CD1c-positive myeloid dendritic cell (primary cell): ENCODE results near the gene HOXD3.

ENCODE experiments used
- DNase-seq: peaks from one replicate; pipeline ENCODE4 v3.0.0-alpha.2; 2016; ENCODE audit errors: extremely low spot score

HOXD3 gene

DNA sequence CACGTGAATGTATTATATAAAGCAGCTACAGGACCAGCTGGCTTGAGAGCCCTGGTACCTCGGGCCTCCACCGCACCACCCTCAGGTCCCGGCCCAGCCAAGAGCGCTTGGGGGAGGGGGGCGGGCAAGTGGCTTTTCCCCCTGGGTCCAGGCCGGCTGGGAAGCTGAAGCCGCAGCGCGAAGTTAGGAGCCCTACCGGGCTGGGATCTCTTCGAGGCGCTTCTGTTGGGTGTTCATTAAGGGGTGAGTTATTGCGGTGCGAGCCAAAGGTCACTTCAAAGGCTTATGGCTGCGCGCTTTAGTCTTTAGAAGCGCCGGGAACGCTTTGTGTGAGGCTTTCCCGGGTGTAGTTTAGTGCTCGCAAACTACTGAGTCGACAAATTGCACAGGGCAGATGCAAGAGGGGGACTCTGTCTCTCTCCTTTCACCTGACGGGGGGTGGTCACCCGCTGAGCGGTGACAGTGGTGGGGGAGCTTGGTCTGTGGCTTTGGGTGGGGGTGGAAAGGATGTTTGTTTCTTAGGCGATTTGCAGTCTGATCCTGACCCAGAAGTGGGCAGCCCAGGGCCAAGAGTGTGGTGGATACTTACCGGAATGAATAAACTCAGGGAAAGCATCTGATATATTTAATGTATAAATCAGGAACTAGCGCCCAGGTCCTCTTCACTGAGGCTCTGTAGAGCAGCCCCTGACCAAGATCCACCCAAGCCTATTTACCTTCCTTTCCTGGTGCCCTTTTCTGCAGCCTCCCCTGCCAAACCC lies 6.0 kb downstream of the HOXD3 start:
- DNase-seq, result no peak

DNA sequence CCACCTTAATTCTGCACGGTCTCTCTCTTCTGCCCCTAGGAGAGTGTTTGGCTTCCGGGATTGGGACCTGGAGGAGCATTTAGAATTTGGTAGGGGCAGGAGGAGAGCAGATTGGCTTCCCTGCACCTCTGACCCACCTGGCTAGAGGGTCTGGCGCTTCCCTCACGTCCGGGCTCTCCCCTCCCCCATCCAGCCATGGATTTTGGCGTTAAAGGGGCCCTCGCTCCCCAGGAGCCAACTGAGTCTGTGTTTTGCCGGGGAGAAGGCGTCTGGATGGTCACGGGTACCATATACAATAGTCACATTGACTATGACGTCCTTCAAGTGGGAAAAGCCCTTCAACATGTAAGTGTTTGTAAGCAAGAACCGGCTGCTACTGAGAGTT lies 6.6 kb downstream of the HOXD3 start:
- no peak for DNase-seq

- no peak for DNase-seq
These were observed 7.1 kb downstream of the HOXD3 start for GRCh38 chr2:176164201-176164600.

DNA sequence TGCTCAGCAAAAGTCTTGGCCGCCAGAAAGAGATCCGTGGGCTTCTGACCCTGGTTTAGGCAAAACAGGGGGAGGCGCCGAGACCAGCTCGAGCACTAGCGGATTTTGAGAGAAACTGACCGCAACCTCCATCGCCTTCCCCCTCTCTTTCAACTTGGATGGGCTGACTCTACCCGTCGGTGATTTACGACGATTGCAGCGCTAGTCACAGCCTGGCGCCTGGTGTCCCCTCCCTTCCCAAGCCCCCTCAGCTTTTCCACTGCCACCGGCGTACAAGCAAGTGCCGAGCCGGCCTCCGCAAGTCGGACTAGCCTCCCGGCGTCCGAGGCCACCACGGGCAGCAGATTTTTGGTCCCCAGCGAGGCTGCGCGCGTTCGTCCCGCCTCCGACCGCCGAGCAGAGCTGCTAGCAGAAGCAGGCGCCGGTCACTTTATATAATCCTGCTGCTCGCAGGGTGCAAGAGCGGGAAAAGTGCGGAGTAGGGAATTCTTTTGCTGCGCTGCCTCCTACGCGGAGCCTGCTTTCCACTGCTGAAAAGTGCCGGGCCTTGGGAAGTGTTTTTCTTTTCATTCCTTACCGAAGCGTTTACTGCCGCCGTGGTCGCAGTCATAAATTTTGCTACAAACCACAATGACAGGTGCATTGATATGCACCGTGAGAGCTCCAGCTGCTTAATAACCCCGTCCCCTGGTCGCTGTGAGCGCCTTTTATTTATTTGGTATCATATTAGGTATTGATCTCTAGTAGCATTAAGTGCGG lies 7.7 kb downstream of the HOXD3 start:
- no peak for DNase-seq

DNA sequence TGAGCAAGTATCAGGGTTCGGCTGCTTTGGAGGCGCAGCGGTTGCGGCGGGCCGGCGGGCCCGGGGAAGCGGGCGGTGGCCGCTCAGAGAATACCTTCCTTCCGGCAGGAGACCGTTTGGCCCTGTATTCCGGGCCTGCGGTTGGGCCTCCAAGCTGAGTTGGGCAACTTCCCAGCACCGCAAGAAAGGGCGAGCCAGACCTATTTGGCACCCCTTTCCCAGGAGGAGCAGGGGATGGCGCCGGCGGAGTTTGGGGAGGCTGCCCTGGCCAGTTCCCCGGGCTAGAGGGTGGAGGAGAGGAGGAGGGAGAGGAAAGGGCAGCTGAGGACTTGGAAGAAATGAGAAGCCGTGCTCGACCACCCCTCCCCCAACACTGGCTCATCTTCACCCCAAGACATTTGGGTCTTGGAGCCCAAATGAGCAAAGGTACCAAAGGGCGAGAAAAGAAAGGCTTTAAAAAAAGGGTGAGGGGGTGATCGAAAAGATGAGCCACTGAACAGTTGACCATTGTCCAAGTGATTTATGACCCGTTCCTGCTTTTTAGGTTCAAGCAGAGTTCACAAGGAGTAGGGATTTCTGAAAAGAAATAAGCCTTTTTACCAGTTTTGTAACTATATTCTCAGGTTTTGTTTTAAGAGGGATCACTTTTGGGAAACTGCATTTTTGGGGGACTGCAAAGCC lies 8.4 kb downstream of the HOXD3 start:
- no peak for DNase-seq

GRCh38 chr2:176166272-176166671 lies 9.2 kb downstream of the HOXD3 start:
- no peak for DNase-seq

DNA sequence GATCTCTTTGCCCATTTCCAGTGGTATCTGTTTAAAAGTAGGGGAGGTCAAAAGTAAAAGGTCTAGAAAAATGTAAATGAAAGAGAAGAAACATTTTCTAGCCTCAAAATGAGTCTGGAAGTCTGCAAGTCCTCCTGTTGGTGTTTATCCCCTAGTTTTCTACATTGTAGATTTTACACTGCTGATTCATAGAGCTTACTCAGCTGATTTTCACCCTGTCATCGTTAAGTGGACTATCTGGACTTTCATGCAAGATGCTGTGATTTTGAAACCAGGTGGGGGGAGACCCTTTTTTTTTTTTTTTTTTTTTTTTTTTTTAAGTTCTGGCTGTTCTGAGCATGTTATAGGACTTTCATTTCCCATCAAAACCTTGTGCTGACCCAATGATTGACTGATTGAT lies 10.3 kb downstream of the HOXD3 start:
- DNase-seq, result no peak

DNA sequence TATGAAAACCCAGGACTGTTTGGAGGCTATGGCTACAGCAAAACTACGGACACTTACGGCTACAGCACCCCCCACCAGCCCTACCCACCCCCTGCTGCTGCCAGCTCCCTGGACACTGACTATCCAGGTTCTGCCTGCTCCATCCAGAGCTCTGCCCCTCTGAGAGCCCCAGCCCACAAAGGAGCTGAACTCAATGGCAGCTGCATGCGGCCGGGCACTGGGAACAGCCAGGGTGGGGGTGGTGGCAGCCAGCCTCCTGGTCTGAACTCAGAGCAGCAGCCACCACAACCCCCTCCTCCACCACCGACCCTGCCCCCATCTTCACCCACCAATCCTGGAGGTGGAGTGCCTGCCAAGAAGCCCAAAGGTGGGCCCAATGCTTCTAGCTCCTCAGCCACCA lies 12.1 kb downstream of the HOXD3 start:
- no peak for DNase-seq

DNA sequence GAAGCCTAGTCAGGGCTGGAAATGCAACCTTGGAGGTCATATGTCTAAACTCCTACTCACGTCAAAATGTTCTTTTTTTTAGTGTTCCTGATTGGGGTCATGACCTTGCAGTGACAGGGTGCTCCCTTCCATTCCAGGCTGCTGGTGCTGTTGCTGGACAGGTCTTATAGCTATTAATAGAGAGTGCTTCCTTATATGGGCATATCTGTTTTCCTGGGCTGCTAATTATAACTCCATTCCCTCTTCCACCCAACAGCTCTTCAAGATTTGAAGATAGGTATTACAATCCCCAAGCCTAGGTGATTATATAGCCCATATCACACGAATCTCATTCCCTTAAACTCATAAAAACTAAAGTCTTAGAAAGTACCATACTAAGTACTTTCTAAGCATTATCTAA lies 12.6 kb downstream of the HOXD3 start:
- DNase-seq, result no peak

- DNase-seq, result no peak
These were observed 13.6 kb downstream of the HOXD3 start for GRCh38 chr2:176170602-176171305.

GRCh38 chr2:176171351-176172006 lies 14.4 kb downstream of the HOXD3 start:
- no peak for DNase-seq

- DNase-seq, result no peak
These were observed 15.1 kb downstream of the HOXD3 start for GRCh38 chr2:176172007-176172894.

DNA sequence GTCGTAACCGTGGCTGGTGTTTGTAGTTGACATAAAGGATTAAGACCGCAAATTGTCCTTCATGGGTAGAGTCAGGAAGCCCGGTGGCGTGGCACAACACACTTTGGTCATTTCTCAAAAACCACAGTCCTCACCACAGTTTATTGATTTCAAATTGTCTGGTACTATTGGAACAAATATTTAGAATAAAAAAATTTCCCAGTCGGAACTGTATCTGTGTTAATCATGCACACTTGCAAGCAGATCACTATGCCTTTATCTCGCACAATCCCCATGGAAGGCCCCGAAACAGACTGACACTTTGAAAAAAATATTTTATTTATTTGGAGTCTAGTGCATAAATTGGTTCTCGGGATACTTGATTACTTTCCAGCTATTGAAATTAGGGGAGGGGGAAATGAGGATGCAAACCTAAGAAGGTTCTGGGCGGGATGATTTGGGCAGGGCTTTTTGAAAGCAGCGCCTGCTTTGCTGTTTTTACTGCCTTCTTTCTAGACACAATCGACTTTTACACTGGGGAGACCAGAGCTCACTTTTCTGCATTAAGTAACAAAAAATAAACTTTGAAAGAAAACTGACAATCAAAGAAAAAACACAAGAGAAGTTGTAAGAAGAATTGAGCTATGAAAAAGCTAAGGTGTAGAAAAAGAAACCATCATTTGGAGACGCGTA lies 15.9 kb downstream of the HOXD3 start:
- no peak for DNase-seq

GRCh38 chr2:176173567-176174381 lies 16.7 kb downstream of the HOXD3 start:
- DNase-seq, result no peak

DNA sequence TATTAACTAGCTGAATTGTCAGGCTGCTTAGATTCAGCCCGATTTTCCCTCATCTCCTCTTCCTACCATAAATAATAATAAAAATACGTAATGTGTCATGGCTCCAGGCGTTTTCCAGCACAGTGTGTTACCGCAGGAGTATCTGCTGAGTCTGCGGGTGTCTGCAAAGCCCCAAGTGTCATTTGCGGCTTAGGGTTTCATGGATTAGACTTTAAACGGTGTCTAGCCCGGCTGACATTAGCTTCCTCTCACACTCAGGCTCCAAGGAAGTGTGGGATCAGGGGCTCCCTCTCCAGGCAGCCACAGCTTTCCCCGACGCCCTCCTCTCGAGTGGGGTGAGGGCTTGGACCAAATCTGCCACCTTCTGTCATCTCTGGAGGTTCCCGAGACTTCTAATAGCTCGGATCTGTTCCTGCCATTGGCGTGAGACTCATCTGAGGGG lies 17.3 kb downstream of the HOXD3 start:
- no peak for DNase-seq

- no peak for DNase-seq
These were observed 18.0 kb downstream of the HOXD3 start for GRCh38 chr2:176174824-176175708.

DNA sequence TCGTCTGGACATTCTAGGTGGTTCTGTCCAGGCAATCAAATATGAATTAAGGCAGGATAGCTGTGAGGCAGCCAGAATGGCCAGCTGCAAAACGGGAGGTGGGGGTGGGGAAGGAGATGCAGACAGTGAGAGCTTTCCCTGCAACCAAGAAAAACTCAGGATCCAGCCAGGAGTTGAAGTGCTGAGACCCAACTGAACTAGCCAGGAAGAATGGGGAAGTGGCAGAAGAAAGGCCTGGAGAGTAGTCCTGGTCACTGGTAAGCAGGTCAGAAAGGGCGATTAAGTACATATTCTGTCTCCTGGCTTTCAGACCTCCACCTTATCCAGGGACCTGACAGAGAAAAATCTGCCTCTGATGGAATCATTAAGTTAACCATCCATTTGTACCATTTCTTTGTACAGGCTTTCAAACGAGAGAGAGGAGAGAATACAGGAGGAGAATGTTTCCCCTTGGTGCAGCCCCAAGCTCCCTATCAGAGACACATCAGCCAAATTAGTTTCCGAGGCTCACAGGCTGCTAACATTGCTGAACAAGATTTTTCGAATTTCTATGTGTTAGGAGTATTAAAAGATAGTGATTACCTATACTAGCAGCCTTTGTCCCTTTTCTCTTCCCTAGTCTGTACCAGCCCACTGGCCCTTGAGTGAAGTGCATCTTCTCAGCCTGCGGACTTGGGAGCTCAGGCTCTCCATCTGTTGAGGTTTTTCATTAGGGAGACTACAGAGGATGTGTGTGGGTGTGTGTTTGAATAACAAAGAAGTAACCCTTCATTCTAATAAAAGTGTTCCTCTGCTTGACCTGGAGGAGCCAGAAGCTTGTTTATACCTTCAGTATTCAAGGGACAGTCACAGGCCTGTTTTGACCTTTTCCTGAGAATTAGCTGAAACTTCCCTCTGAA lies 18.9 kb downstream of the HOXD3 start:
- no peak for DNase-seq
